NCI-H526 (cell line): ENCODE data around the gene ARL5B.

Experiments
- DNase-seq, 2 experiments: peaks; one replicate each; lab custom pipeline; 2025; lab: John Stamatoyannopoulos, UW

ARL5B gene

GRCh38 chr10:18703521-18703920, 44.3 kb downstream of the ARL5B start:
- no peak for DNase-seq

- DNase-seq = no peak
Observed at GRCh38 chr10:18710201-18710653, 51.0 kb downstream of the ARL5B start.

- DNase-seq = no peak
Observed at GRCh38 chr10:18713077-18713476, 53.8 kb downstream of the ARL5B start.

DNA sequence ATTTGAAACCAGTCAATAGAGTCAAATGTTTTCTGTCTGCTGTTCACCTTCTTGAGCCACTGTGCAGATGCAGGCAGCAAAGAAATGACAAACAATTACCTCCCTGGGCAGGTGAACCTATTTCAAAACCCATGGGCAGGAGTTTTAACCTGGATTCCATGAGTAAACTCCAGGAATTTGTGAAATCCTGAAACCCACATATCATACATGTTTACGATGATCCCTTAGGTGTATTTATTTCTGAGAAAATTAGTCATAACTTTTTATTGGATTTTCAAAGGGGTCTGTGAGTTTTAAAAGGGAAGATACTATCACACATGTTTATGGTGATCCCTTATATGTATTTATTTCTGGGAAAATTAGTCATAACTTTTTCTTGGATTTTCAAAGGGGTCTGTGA, 59.8 kb downstream of the ARL5B start:
- DNase-seq = no peak

DNA sequence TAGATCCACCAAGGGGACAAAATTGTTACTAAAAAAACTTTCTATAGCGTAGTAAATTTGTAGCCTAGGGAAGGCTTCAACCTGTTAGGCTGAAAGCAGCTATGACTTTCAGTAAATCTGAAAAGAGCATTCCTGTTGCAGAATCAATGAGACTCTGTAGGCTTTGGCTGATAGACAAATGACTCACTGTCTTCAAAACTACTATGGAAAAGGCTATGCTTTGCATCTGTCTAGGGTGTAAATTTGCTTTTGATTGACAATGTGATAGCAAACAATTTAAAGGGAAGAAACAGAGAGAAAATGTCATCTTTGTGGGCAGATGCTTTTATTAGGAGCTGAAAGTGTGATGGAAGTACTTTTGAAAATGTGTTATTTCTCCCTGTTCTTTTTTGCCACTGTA, 60.6 kb downstream of the ARL5B start:
- DNase-seq = no peak

GRCh38 chr10:18721067-18721466, 61.8 kb downstream of the ARL5B start:
- DNase-seq = no peak

DNA sequence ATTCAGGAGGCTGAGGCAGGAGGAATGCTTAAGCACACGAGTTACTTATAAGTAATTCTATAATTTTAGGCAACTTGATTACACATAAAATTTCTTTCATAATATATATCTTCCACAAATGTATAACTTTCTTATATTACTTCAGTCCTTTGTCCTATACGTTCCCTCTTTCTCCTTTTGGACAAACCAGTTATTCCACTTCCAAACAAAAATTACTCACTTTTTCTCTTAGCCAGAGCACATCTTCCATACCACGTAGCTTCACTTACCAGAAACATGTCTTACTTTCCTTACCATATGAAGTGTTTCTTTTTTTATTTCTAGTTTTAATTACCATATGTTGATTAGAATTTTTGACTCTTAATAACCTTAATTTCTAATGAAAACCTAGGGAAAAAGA, 64.6 kb downstream of the ARL5B start:
- no peak for DNase-seq
